Vagina (tissue), 2 donors: ENCODE results near the gene C1QTNF6. TPM values are rescaled to one million over a fixed set of nuclear protein-coding genes. Genes with fewer than 3 reads are reported as not detected.

ENCODE experiments used
- DNase-seq, 2 donors: peaks; one replicate each; pipeline ENCODE4 v3.0.0-alpha.2; 2017; ENCODE audit errors: extremely low spot score in 2 of 2
- H3K27ac ChIP-seq: fragments of 200-600 bp; sonication (generic); one replicate; pipeline ENCODE4 v1.5.1; 2019
- H3K27me3 ChIP-seq: fragments of 200-600 bp; sonication (generic); one replicate; pipeline ENCODE4 v1.5.1; 2019
- H3K36me3 ChIP-seq, 2 donors: fragments of 200-600 bp; sonication (generic); one replicate each; pipeline ENCODE4 v1.5.1; 2017 to 2019
- H3K4me1 ChIP-seq: fragments of 200-600 bp; sonication (generic); one replicate; pipeline ENCODE4 v1.5.1; 2019
- H3K4me3 ChIP-seq, 2 donors: fragments of 200-600 bp; sonication (generic); 1 replicate in 1 of 2; 2 replicates in 1 of 2; pipeline ENCODE4 v1.5.1; 2016 to 2019
- H3K9me3 ChIP-seq: fragments of 200-600 bp; sonication (generic); one replicate; pipeline ENCODE4 v1.5.1; 2019
- CTCF ChIP-seq, 3 experiments: fragments of 450-650 bp in 2 of 3; fragments of 200-600 bp in 1 of 3; sonication (generic) in 1 of 3; IDR thresholded peaks; one replicate each; pipeline ENCODE4 v1.5.1; 2017 to 2019; ENCODE audit warnings: antibody characterized with exemption in 3 of 3, mild to moderate bottlenecking in 2 of 3, moderate library complexity in 2 of 3
- POLR2A ChIP-seq, 2 donors: fragments of 450-650 bp; IDR thresholded peaks; one replicate each; pipeline ENCODE4 v1.6.1; 2017; ENCODE audit warnings: antibody characterized with exemption in 2 of 2, mild to moderate bottlenecking in 2 of 2, moderate library complexity in 2 of 2
- POLR2AphosphoS5 ChIP-seq, 2 donors: sonication (generic); formaldehyde crosslinking; IDR thresholded peaks; one replicate each; pipeline ENCODE4 v1.9.0; 2017; ENCODE audit warnings: antibody characterized with exemption in 2 of 2, mild to moderate bottlenecking in 2 of 2, low read depth in 1 of 2; ENCODE audit not compliant: insufficient read depth in 1 of 2
- intact Hi-C: fragments of 100-400 bp; cut with DNase I; formaldehyde crosslinking; loops from one replicate; pipeline ENCODE4 v1.15.1; 2023
- total RNA-seq: library from RNA; depleted of rRNA; stranded (reverse); fragments of >200 nt; gene quantifications from one replicate; pipeline ENCODE4 v1.2.3, GENCODE V29; 2016

Gene C1QTNF6
- total RNA-seq, 1 donor from 2014 or later: 4.9 TPM

- no peak for TF ChIP-seq CTCF (IDR thresholded peaks at IDR 0.05)
- TF ChIP-seq POLR2A (IDR thresholded peaks at IDR 0.05): no peak
- TF ChIP-seq POLR2AphosphoS5 (IDR thresholded peaks at IDR 0.05; ENCODE audit: insufficient read depth in 1 of 2, low read depth in 1 of 2): no peak
- H3K4me1 ChIP-seq: peaks cover 39% of the 10 kb centered on the region
- intact Hi-C loops: no loop called here
- no peak for DNase-seq
- H3K27ac ChIP-seq: peak overlapping the region; percentile 62
- no peaks in the 10 kb centered on the region for H3K9me3 ChIP-seq
- no peak overlapping the region for H3K4me3 ChIP-seq
- no peaks in the 10 kb centered on the region for H3K27me3 ChIP-seq
- H3K36me3 ChIP-seq: no peaks in the 10 kb centered on the region
Measured at GRCh38 chr22:37177755-37178154, 10.3 kb downstream of the C1QTNF6 start.

- intact Hi-C loops: no loop called here
- TF ChIP-seq POLR2A (IDR thresholded peaks at IDR 0.05) (no peak), POLR2AphosphoS5 (IDR thresholded peaks at IDR 0.05; ENCODE audit: insufficient read depth in 1 of 2, low read depth in 1 of 2) (no peak), CTCF (IDR thresholded peaks at IDR 0.05) (no peak)
- H3K4me1 ChIP-seq: peaks cover 39% of the 10 kb centered on the region
Measured at GRCh38 chr22:37177221-37177620, 10.8 kb downstream of the C1QTNF6 start.

DNA sequence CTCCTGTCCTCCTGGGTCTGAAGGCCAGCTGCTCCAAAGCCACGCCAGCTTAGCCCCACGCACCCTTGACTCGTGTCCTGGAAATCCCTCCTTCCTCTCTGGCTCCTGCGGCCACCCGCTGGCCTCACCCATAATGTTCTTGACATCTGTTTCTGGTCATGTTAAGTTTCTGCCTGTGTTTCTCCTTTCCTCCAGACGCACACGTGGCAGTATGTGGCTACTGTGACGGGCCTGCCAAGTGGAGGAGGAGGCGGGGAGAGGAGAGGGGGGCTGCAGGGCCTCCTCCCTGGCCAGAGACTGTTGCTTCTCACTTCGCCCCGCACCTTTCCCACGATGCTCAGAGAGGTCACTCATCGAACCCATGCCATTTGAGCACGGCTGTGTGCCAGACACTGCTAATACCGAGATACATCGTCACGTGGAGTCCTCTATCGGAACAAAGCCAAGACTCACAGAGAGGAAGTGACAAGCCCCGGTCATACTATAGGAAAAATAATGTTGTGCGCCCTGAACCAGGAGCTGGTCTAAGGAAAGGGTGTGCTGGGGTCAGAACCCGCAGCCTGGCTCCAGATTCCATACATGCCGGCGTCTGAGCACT lies 11.5 kb downstream of the C1QTNF6 start:
- Histone ChIP-seq H3K27me3 (no peaks in the 10 kb centered on the region), H3K4me3 (peak overlapping the region in 1 of 2 donors; percentile 26), H3K9me3 (no peaks in the 10 kb centered on the region), H3K4me1 (peaks cover 39% of the 10 kb centered on the region), H3K27ac (peak overlapping the region; percentile 52), H3K36me3 (no peaks in the 10 kb centered on the region)
- TF ChIP-seq POLR2AphosphoS5 (IDR thresholded peaks at IDR 0.05; ENCODE audit: insufficient read depth in 1 of 2, low read depth in 1 of 2) (peak; percentile 65 to 80), CTCF (IDR thresholded peaks at IDR 0.05) (no peak)
- DNase-seq: no peak
- intact Hi-C loops: no loop called here

More at GRCh38 chr22:37177221-37177620, 10.8 kb downstream of the C1QTNF6 start:
- Histone ChIP-seq H3K36me3 (no peaks in the 10 kb centered on the region), H3K27ac (peak overlapping the region; percentile 52), H3K27me3 (no peaks in the 10 kb centered on the region), H3K9me3 (no peaks in the 10 kb centered on the region), H3K4me3 (no peak overlapping the region)
- no peak for DNase-seq

GRCh38 chr22:37175414-37176281 lies 12.4 kb downstream of the C1QTNF6 start:
- intact Hi-C loops: no loop called here
- no peaks in the 10 kb centered on the region for H3K9me3 ChIP-seq
- H3K36me3 ChIP-seq: no peaks in the 10 kb centered on the region
- TF ChIP-seq POLR2AphosphoS5 (IDR thresholded peaks at IDR 0.05; ENCODE audit: insufficient read depth in 1 of 2, low read depth in 1 of 2) (no peak), POLR2A (IDR thresholded peaks at IDR 0.05) (no peak), CTCF (IDR thresholded peaks at IDR 0.05) (no peak)
- H3K4me3 ChIP-seq: peak overlapping the region in 1 of 2 donors; percentile 26
- DNase-seq: no peak
- H3K27me3 ChIP-seq: no peaks in the 10 kb centered on the region
- H3K27ac ChIP-seq: peak overlapping the region; percentile 52
- peaks cover 39% of the 10 kb centered on the region for H3K4me1 ChIP-seq

DNA sequence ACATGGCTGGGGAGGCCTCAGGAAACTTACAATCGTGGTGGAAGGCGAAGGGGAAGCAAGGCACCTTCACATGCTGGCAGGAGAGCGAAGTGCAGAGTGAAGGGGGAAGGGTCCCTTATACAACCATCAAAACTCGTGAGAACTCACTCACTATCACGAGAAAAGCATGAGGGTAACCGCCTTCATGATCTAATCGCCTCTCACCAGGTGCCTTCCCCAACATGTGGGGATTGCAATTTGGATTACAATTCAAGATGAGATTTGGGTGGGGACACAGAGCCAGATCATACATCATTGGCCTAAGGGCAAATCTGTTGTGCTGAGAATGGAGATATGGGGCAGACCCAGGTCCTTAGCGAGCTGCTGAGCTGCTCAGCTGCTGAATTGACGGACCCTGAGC lies 13.1 kb downstream of the C1QTNF6 start:
- Histone ChIP-seq H3K9me3 (no peaks in the 10 kb centered on the region), H3K36me3 (no peaks in the 10 kb centered on the region), H3K27ac (no peak overlapping the region), H3K4me1 (peaks cover 39% of the 10 kb centered on the region), H3K27me3 (no peaks in the 10 kb centered on the region), H3K4me3 (no peak overlapping the region)
- DNase-seq: no peak
- intact Hi-C loops: no loop called here
- TF ChIP-seq POLR2A (IDR thresholded peaks at IDR 0.05) (no peak), CTCF (IDR thresholded peaks at IDR 0.05) (no peak), POLR2AphosphoS5 (IDR thresholded peaks at IDR 0.05; ENCODE audit: insufficient read depth in 1 of 2, low read depth in 1 of 2) (no peak)
